CD4-positive, alpha-beta T cell treated with Interleukin-17A for 4 hours (primary cell): Measurements from ENCODE around the gene MYH7B.

Experiments
- DNase-seq: peaks from one replicate; pipeline ENCODE4 v3.0.0-alpha.2; 2020; ENCODE audit warnings: mixed read lengths

MYH7B gene

DNA sequence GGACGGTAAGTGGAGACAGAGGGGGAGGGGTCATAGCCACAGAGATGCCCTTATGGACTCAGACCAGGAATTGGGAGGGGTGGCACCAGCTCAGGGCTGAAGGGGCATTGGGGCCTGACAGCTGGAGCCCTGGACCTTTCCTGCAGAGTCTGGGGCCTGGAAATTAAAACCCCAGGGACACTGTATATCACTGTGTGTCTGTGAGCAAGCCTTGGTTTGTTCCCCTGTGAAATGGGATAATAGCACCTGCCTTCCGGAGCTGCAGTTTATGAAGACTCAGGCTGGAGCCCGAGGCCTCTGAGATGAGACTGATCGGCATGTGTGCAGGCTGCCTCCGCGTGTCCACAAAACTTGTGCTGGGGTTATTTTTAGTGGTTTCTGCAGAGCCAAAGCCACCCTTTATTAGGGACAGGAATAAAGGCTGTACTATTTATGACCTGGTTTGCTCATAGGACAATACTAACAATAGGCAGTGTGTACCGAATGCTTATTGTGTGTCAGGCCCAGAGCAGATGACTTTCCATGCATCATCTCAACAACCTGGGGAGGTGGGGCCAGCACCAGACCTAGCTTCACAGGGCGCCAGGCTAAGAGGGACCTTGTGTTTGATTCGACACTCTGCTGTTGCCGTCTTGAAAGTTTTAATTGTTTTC, 22.6 kb downstream of the MYH7B start:
- no peak for DNase-seq

DNA sequence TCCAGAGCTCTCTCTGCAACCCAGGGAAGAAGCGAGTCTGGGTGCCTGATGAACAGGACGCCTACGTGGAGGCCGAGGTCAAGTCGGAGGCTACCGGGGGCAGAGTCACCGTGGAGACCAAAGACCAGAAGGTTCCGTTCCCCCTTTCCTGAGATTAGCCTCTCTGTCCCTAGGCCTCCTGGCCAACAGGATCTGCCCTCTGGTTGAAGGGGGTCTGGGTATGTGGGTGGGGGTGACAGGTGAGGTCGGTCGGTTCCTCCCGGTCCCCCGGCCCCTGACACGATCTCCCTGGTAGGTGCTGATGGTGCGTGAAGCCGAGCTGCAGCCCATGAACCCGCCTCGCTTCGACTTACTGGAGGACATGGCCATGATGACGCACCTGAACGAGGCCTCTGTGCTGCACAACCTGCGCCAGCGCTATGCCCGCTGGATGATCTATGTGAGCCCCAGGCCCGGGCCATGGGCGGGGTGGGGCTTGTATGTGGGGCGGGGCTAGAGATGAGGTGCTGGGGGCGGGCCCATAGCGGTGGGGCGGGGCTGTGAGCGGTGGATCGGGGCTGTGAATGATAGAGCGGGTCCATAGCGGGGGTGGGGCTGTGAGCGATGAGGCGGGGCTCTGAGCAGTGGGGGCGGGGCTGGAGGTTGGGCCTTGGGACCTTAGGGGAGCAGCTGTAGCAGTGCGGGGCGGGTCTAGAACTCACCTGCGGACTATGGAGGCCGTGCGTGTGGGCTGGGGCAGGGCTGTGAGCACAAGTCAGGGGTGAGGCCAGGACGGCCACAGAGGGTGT, 23.9 kb downstream of the MYH7B start:
- no peak for DNase-seq

DNA sequence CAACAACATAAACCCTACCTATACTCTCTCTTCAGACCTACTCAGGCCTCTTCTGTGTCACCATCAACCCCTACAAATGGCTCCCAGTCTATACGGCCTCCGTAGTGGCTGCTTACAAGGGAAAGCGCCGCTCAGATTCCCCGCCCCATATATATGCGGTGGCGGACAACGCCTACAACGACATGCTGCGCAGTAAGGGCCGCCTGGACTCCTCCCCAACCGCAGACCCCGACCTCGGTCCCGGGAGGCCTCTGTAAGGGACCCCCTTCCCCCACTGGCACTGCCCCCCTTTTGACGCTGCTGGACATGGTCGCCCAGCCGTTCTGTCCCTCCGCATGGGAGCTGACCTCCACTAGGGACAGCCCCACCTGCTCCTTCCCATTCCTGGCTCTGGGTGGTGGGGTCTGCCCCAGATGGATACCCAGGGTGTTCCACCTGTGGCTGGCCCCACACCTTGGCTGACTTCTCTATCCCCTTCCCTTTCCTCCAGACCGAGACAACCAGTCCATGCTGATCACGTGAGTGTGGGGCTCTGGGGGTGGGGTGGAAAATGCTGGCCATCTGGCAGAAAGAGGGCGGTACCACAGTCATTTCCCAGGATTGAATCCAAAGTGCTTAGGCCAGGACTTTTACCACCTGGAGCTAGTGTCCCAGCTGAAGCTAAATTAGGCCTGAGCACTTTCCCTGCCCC, 25.0 kb downstream of the MYH7B start:
- no peak for DNase-seq

DNA sequence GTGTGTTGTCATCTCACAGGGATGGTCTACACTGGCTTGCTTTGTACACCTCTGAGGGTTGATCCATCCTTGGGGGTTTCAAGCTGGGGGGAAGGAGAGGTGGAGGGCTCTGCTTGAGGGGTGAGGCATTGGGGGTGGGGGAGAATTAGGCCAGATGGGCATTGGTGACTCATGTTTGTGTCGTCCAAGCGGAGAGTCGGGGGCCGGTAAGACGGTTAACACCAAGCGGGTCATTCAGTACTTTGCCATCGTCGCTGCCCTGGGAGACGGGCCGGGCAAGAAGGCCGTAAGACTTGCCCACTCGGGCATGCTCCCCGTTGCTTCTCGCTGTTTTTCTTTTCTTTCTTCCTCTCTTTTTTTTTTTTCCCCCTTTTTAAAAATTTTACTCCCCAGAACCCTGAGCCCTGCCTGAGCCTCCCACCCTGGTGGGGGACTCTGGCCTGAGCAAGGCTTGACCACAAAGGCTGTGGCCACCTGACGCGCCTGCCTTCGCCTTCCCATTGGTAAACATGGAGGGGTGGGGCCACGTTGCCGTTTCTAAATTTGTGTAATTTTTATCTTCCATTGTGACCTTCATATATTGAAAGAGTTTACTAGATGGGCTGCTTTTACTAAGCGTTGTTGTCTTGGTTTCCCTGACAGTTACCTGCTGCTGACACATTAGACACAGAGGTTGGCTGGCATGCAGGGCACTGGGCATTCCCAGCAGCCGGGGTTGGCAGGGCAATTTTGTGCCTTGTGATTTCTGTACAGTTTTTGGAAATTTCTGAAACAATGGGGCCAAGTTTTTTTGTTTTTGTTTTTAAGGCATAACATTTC, 26.8 kb downstream of the MYH7B start:
- DNase-seq = no peak

DNA sequence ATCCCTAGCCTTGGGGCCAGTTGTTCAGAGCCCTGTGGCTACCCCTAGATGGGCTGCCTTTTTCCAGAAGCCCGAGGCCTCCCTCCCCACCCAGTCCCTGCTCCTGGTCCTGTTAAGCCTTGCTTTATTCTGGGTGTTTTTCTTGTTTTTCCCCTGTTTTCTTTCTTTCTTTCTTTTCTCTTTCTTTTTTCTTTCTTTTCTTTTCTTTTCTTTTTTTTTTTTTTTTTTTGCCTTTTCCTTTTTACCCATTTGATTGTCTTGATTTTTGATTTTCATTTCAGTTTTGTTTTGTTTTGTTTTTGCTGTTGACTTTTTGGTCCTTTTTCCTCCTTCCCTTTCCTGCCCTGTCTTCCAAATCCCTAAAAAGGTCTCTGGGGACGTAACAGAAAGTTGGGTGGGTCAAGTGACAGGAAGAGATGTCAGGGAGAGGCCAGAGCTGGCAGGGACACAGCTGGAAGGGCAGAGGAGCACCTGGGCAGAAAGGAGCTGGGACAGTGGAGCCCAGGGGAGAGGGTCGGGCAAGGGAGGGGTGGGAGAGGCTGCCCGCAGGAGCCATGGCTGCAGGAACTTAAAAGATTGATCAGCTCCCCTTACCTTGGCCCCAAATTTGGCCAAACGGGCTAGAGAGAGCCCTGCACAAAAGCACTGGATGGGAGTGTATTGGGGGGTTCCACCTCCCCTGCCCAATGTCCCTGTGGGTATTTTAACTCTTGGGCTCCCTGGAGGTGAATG, 27.6 kb downstream of the MYH7B start:
- no peak for DNase-seq

DNA sequence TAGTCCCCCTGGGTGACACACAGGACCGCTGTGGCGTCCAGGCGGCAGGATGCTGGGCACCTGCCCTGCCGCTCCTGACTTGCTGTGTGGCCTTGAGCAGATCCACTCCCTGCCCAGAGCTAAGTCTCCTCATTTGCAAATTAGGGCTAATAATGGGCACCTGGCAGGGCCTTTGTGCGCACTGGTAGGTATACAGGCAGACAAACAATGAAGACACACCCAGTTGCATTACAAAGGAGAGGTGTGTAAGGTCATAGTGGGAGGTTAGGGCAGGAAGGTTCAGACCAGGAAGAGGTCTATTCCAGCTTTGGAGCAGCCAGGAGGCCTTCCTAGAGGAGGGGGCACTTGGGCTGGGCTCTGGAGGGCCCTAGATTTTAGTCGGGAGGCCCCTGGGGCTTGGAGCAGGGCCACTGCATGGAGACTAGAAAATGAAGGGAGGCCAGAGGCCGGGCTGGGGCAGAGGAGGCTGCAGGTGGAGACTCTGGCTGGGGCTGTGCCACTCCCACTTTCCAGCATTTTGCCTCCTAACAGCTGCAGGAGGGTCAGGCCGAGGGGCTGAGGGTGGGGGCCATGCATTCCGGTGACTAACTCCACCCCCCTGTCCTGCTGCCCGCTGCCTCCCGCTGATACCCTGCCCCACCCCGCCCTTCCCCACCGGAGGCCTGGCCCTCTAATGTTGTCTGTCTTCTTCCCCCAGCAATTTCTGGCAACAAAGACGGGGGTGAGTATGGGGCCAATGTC, 28.5 kb downstream of the MYH7B start:
- DNase-seq = no peak

DNA sequence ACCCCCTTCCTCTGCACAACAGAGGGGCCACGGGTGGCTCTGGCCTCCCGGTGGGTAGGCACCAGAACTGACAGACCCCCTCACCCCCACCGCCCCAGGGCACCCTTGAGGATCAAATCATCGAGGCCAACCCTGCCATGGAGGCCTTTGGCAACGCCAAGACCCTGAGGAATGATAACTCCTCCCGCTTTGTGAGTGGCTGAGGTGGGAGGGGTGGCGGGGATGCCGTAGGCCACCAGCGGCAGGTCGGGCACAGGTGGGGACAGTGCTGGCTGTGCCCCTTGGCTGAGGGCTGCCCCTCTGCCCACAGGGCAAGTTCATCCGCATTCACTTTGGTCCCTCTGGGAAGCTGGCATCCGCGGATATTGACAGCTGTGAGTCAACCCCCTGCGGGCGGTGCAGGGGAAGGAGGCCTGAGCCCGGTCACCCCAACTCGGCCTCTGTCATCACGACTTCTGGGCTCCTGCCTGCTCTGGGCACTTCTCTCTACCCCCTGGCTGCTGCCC, 29.1 kb downstream of the MYH7B start:
- DNase-seq = no peak

DNA sequence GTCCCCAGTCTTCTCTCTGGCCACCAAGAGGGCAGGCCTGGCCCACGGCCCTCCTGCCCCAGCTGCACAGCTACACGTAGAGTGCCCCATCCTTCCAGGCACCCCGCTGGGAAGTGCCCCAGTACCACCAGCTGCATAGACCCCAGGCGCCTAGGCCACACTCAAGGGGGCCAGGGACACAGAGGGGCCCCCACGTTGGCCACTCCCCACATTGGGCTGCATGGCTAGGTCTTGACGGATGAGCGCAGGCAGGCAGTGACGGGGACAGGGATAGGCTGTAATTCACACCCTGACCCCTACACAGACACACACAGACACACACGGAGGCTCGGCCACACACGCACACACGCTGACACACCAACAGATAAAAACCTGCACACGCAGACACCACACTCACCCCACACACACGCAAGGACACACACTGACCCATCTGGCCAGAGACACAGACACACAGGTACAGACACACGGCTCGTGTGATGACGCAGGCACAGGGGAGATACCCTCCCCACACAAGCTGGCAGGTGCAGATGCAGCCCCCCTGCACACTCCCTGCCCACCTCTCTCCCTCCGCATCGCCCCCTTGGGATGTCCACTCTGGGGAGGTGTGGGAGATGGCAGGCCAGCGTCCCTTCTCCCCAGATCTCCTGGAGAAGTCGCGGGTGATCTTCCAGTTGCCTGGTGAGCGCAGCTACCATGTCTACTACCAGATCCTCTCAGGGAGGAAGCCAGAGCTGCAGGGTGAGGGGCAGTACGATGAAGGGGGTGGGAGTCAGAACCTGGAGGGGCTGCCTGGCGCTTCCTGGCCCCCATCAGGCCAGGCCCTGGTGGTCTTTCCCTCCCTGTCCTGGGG, 30.0 kb downstream of the MYH7B start:
- DNase-seq = no peak

DNA sequence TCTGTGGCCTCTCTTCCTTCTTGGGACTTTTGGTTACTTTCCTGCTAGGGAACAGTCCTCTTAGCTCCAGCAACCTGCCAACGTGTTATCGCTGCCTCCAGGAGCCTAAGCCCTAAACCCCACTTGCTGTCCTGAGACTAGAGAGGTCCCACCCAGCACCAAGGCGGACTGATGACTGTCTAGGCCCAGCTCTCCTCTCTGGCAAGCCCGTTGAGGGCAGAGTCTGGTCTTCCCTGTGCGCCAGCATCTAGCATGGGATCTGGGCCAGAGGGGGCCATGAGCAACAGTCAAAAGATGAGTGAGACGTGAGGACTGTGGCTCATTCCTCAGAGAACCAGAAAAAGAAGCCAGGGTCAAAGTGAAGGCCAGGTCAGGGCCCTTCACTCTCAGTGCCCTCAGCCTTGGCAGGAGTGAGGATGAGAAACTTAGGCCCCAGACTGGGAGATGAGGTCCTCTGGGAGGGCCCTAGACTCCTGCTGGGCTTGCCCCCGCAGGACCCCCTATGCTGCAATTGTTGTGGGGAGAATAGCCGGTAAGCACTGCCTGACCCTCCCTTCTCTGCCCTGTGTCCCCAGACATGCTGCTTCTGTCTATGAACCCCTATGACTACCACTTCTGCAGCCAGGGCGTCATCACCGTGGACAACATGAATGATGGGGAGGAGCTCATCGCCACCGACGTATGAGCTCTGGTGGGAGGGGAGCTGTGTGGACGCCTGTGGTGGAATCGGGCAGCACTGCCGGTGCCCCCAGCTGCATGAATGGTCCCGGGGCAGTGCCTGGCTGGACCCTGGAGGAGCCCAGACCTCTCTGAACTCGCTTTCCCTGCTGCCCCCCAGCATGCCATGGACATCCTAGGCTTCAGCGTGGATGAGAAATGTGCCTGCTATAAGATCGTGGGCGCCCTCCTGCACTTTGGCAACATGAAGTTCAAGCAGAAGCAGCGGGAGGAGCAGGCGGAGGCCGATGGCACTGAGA, 30.9 kb downstream of the MYH7B start:
- DNase-seq = no peak

DNA sequence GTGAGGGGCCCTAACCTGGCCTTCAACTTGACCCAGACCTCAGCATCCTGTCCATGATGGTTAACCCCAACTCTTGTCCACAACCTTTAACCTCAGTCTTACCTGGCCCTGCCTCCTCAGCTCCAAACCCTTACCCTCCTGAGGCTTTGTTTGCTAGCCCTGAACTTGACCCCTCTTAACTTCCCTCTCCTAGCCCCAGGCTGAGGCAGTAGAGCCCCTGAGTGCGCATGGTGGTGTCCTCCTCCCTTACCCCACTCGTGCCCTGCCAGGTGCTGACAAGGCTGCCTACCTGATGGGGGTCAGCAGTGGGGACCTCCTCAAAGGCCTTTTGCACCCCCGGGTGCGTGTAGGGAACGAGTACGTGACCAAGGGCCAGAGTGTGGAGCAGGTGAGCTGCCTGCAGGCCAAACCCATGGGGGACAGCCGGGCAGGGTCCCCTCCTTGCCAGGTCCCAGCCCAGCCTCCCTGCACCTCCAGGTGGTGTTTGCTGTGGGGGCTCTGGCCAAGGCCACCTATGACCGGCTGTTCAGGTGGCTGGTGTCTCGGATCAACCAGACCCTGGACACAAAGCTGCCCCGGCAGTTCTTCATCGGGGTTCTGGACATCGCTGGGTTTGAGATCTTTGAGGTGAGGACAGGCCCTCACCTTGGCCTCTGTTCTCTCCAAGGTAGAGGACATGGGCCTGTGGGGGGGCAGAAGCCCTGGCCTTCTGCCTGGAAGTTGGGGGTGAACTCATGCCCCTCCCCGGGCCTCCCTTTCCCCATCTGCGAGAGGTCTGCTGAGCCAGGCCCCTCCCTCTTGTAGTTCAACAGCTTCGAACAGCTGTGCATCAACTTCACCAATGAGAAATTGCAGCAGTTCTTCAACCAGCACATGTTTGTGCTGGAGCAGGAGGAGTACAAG, 31.9 kb downstream of the MYH7B start:
- DNase-seq = no peak

DNA sequence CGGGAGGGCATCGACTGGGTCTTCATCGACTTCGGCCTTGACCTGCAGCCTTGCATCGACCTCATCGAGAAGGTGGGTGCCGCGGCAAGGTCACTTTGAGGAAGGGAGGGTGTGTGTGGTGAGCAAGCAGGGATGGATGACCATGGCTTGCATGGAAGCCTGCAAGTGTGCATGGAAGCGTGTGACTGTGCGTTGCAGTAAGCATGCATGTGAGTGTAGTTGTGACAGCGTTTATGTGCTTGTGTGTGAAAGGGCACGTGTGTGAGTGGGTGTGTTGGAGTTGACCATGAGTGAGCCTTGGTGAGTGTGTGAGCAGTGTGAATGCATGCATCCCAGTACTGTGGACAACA, 32.5 kb downstream of the MYH7B start:
- DNase-seq = no peak

DNA sequence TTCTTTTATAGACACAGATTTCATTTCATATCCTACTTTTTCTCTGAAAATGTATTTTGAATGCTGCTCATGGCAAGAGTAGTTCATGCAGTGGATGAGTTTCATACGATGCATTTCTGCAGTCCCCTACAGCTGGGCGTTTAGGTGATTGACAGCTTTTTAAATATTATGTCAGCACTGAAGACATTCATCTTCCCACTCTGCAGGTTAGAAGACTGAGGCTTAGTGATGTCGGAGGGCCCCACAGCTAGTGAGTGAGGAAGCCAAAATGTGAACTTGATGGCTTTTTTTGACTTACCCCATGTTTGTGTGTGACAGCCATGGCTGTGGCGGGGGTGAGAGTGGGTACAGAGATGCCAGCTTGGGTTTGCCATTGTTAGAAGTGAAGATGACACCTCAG, 33.5 kb downstream of the MYH7B start:
- no peak for DNase-seq

DNA sequence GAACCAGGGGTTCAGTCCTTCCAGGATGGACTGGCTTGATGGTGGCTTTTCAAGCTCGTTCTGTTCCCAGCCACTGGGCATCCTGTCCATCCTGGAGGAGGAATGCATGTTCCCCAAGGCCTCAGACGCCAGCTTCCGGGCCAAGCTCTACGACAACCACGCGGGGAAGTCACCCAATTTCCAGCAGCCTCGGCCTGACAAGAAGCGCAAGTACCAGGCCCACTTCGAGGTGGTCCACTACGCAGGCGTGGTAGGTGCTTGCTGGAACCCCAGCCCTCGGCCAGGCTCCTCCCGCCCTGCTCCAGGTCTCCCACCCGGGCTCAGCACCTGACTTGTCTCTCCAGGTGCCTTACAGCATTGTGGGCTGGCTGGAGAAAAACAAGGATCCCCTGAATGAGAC, 34.0 kb downstream of the MYH7B start:
- no peak for DNase-seq

DNA sequence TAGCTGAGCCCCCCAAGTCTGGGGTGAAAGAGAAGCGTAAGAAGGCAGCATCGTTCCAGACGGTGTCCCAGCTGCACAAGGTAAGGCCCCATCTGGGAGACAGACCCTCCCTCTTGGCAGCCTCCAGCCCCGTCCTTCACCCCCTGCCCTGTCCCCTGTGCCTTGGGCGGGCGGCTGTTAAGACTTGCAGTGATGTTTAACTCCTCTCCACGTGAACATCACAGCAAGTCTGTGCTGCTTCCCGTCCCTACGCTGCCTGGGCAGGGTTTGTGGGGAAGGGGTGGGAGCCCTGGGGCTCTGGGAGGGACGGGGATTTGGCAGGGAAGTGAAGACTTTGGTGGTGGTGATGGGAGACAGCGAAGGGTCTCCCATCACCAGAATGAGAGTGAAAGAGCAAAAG, 34.6 kb downstream of the MYH7B start:
- no peak for DNase-seq

DNA sequence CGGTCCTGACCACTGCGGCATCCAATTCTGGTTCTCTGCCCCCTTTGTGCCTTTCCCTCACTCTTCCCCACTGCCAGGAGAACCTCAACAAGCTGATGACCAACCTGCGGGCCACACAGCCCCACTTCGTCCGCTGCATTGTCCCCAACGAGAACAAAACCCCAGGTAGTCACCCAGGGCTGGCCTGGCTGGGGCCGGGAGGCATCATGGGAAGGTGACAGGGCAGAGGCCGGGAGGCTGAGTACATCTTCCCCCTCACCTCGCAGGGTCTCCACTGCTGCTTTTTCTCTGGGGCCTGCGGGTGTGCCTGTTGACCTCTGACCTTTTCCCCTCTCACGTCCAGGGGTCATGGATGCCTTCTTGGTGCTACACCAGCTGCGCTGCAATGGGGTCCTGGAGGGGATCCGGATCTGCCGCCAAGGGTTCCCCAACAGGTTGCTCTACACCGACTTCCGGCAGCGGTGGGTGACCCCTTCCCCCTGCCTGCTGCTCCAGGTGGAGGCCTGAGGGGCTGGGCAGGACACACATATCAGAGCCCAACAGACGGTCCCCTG, 35.1 kb downstream of the MYH7B start:
- no peak for DNase-seq

DNA sequence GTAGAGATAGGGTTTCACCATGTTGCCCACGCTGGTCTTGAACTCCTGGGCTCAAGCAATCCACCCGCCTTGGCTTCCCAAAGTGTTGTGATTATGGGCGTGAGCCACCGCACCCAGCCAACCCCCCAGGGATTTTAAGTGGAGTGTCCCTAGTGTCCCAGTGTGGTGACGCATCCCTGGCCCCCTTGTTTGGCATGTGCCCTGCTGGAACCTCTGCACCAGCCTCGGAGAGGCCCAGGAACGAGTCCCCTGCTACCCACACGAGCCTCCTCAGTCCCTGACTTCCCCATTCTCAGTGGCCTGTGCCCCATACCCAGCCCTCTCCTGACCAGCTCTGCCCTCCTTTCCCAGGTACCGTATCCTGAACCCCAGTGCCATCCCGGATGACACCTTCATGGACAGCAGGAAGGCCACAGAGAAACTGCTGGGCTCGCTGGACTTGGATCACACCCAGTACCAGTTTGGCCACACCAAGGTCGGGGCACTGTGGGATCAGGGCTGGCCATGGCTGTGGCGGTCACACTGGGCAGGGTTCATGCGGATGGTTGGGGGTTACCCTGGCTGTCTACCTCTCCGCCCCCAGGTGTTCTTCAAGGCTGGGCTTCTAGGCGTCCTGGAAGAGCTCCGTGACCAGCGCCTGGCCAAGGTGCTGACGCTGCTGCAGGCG, 37.2 kb downstream of the MYH7B start:
- DNase-seq = no peak

DNA sequence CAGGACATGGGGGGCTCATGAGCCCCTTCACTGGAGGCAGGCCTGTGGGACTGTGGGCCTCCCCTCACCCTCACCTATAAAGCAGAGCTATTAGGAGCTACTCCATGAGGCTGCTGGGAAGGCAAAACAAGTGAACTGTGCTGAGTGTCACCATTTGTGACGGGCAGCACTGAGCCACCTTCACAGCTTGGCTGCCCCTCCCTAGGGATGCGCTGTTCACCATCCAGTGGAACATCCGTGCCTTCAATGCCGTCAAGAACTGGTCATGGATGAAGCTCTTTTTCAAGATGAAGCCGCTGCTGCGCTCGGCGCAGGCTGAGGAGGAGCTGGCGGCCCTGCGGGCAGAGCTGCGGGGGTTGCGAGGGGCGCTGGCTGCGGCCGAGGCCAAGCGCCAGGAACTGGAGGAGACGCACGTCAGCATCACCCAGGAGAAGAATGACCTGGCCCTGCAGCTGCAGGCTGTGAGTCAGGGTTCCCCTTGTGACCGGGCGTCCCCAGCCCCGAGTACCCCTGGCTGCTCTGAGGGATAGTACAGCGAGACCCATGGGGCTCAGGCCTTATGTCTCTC, 38.4 kb downstream of the MYH7B start:
- no peak for DNase-seq
